Mesendoderm (in vitro differentiated cells): ENCODE results near the gene SNRNP25.
"Not testable (repeated sequence)": the region's sequence is repeated elsewhere in the genome, so short reads cannot be mapped to it uniquely, and the experiment has no call there.

Source experiments
- DNase-seq: peaks from one replicate; pipeline ENCODE4 v3.0.0; 2013
- H2AK5ac ChIP-seq: 2 replicates; pipeline ENCODE4 v1.6.1; 2013; ENCODE audit warnings: low read length, inconsistent platforms
- H2BK120ac ChIP-seq: 2 replicates; pipeline ENCODE4 v1.6.1; 2013; ENCODE audit warnings: low read depth, mild to moderate bottlenecking, low read length, moderate library complexity, mixed read lengths
- H2BK15ac ChIP-seq: replicated peaks from 2 replicates; pipeline ENCODE4 v1.6.1; 2013; ENCODE audit warnings: low read depth, mild to moderate bottlenecking, moderate library complexity
- H2BK5ac ChIP-seq: 2 replicates; pipeline ENCODE4 v1.6.1; 2013; ENCODE audit warnings: low read length, inconsistent platforms
- H3K18ac ChIP-seq: 2 replicates; pipeline ENCODE4 v1.6.1; 2013; ENCODE audit warnings: mild to moderate bottlenecking, low read length, mixed read lengths
- H3K23ac ChIP-seq: one replicate; pipeline ENCODE4 v1.6.1; 2013; ENCODE audit warnings: low read length
- H3K27ac ChIP-seq: 2 replicates; pipeline ENCODE4 v1.5.1; 2013; ENCODE audit warnings: low read depth, mild to moderate bottlenecking, inconsistent platforms, low read length, moderate library complexity
- H3K27me3 ChIP-seq: 2 replicates; pipeline ENCODE4 v1.6.1; 2013; ENCODE audit warnings: low read length, control low read depth, mild to moderate bottlenecking, inconsistent platforms; ENCODE audit not compliant: insufficient read depth, poor library complexity
- H3K36me3 ChIP-seq: 2 replicates; pipeline ENCODE4 v1.6.1; 2013; ENCODE audit warnings: low read length, inconsistent platforms; ENCODE audit not compliant: control insufficient read depth, insufficient read depth
- H3K4ac ChIP-seq: one replicate; pipeline ENCODE4 v1.6.1; 2013; ENCODE audit warnings: low read depth, mild to moderate bottlenecking, low read length, moderate library complexity
- H3K4me1 ChIP-seq: 2 replicates; pipeline ENCODE4 v1.6.1; 2013; ENCODE audit warnings: low read depth, low read length, inconsistent platforms; ENCODE audit not compliant: control insufficient read depth
- H3K4me2 ChIP-seq: 2 replicates; pipeline ENCODE4 v1.6.1; 2013; ENCODE audit warnings: low read length
- H3K4me3 ChIP-seq: 2 replicates; pipeline ENCODE4 v1.5.1; 2013; ENCODE audit warnings: mild to moderate bottlenecking, low read length
- H3K56ac ChIP-seq: one replicate; pipeline ENCODE4 v1.6.1; 2013; ENCODE audit warnings: low read length
- H3K79me1 ChIP-seq: 2 replicates; pipeline ENCODE4 v1.6.1; 2013; ENCODE audit warnings: low read length, inconsistent platforms
- H3K79me2 ChIP-seq: 2 replicates; pipeline ENCODE4 v1.6.1; 2013; ENCODE audit warnings: mild to moderate bottlenecking, low read length; ENCODE audit not compliant: control insufficient read depth, insufficient read depth
- H3K9ac ChIP-seq: 2 replicates; pipeline ENCODE4 v1.6.1; 2013; ENCODE audit warnings: low read length, inconsistent platforms
- H4K5ac ChIP-seq: one replicate; pipeline ENCODE4 v1.6.1; 2013; ENCODE audit warnings: low read length
- H4K8ac ChIP-seq: one replicate; pipeline ENCODE4 v1.6.1; 2013; ENCODE audit warnings: low read depth, mild to moderate bottlenecking, control low read depth, low read length, moderate library complexity
- WGBS: extraction: QIAGEN DNeasy Blood & Tissue Kit; methylation state at CpG from one replicate; pipeline ENCODE4 v1.1.7; 2013; ENCODE audit warnings: low lambda C conversion rate, missing lambda C conversion rate; ENCODE audit not compliant: insufficient coverage; ENCODE audit errors: extremely low coverage; 5-methylcytosine and 5-hydroxymethylcytosine counted together

Gene SNRNP25

DNA sequence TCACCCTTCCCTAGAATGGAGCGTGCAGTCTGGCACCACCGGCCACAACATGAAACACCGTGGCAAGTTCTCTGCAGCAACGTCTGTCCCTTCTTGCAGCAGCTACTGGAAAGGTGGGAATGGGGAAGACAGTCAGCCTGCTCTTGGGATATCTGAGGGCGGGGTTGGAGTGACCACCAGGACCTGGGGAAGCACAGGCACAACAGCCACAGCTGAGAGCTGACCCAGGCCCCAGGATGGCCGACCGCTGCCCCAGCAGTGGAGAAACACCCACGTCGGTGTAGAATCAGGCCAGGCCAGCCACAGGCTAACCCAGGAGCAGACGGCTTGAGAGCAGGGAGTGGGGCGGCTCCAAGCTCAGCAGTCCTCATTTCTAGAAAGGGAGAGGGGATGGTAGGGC is 15.4 kb upstream of the SNRNP25 start:
- not testable (repeated sequence) for H3K36me3 ChIP-seq, H2AK5ac ChIP-seq, H3K27me3 ChIP-seq, H2BK15ac ChIP-seq, H3K79me1 ChIP-seq, H3K4me1 ChIP-seq, H3K23ac ChIP-seq, H3K56ac ChIP-seq, H3K79me2 ChIP-seq, H3K18ac ChIP-seq, H4K8ac ChIP-seq, H4K5ac ChIP-seq, H3K27ac ChIP-seq, H3K4me3 ChIP-seq, H3K4ac ChIP-seq, H3K9ac ChIP-seq, DNase-seq, H3K4me2 ChIP-seq, H2BK5ac ChIP-seq, H2BK120ac ChIP-seq
- no CpG with 5 or more reads among the region's 11 CpGs for WGBS

DNA sequence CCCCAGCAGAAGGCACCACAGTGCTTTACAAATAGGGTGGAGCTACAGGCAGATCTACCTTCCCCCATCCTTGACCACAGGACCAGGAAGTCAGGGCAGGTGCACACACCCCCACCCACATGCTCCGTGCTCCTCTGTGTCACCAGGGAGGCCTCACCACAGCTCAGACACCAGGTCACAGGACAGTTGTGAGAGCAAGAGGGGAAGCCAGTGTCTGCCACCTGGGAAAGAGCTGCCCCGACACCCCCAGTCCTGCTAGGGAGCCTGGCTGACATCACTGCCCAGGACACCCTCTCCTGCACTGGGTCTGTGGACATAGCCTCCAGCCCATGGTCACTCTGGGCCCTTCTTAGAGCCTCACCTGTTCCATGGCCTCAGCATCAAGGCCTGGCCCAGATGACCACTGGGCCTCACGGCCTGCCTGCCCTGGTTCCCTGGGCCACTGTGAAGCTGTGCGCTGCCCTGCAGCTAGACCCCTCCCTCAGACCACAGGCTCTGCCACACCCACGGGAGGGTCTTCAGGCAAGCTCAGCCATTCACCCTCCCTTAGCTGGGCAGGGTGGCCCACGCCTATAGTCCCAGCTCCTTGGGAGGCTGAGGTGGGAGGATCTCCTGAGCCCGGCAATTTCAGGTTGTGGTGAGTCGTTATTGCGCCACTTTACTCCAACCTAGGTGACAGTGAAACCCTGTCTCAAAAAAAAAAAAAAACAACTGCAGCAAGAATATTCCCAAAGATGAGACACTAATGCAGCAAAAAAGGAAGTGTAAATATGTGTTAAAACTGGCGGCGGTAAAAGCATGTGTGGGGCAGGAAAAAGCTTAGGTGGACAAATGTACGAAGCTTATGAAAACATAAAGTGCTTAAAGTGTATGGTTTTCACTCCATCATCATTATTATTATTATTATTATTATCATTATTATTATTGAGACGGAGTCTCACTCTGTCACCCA is 14.4 kb upstream of the SNRNP25 start:
- Histone ChIP-seq H3K79me2 (no peaks in the 10 kb centered on the region), H3K56ac (no peak overlapping the region), H3K18ac (no peak overlapping the region), H3K27ac (no peak overlapping the region), H3K23ac (no peak overlapping the region), H4K5ac (no peak overlapping the region), H3K9ac (no peak overlapping the region), H2BK5ac (no peak overlapping the region), H3K36me3 (peaks cover 9% of the 10 kb centered on the region), H4K8ac (no peak overlapping the region), H2AK5ac (no peak overlapping the region), H3K4me3 (no peak overlapping the region), H2BK120ac (no peak overlapping the region), H2BK15ac (no peak overlapping the region), H3K79me1 (no peaks in the 10 kb centered on the region), H3K4me2 (no peak overlapping the region), H3K4ac (no peak overlapping the region), H3K27me3 (no peaks in the 10 kb centered on the region), H3K4me1 (no peaks in the 10 kb centered on the region)
- no CpG with 5 or more reads among the region's 13 CpGs for WGBS
- no peak for DNase-seq

DNA sequence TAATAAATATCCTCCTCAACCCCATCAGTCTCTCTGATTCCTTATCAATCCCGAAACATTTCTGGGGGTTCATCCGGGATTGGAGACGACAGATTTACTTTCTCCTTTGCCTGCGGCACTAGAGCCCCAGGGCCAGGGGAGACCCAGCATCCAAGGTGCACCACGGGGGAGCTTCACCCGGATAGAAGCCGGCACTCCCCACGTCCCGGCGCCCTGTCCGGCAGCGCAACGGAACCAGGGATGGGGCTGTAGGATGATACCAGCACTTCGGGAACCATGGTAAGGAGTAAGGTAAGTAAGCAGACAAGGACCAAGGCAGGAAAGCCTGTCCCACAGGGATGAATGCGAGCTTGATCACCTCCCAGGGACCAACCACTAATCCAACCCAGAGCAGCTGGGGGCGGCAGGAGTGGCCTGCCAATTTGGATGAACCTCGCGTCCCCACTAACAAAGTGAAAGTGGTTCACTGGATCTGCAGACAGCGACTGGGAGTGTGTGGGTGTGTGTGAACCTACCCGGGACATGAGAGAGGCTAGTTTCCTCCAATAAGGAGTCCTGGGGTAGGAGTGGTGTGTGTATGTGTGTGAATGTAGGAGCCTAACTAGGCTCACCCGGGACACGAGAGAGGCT is 12.1 kb upstream of the SNRNP25 start:
- Histone ChIP-seq H4K8ac (no peak overlapping the region), H3K27ac (no peak overlapping the region), H3K4me2 (no peak overlapping the region), H3K9ac (no peak overlapping the region), H2BK120ac (no peak overlapping the region), H3K56ac (no peak overlapping the region), H4K5ac (no peak overlapping the region), H3K79me1 (peaks cover 3% of the 10 kb centered on the region), H3K23ac (no peak overlapping the region), H3K27me3 (no peaks in the 10 kb centered on the region), H3K4me3 (no peak overlapping the region), H2BK5ac (no peak overlapping the region), H2BK15ac (no peak overlapping the region), H3K4ac (no peak overlapping the region), H3K18ac (no peak overlapping the region), H3K36me3 (peaks cover 14% of the 10 kb centered on the region), H2AK5ac (no peak overlapping the region), H3K79me2 (no peaks in the 10 kb centered on the region), H3K4me1 (no peaks in the 10 kb centered on the region)
- WGBS: no CpG with 5 or more reads among the region's 22 CpGs
- no peak for DNase-seq

DNA sequence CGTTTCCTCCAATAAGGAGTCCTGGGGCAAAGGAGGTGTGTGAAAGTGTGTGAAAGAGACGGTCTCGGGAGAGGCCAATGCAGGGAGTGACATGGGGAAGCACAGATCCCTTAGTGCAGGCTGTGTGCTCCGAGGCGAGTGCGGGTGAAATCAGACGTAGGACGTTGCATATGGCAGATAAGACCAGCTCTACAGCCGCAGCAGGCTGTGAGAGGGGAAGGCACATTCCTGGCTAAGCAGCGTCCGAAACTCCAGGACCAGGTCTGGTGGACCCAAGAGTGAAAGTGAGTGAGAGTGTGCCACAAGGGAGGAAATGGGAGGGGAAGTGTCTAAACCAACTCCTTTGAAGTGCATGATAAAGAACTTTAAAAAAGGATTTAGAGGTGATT is 11.6 kb upstream of the SNRNP25 start:
- Histone ChIP-seq H3K18ac (no peak overlapping the region), H3K4ac (no peak overlapping the region), H3K27ac (no peak overlapping the region), H3K4me3 (no peak overlapping the region), H3K27me3 (no peaks in the 10 kb centered on the region), H2AK5ac (no peak overlapping the region), H3K56ac (no peak overlapping the region), H3K79me1 (peaks cover 3% of the 10 kb centered on the region), H3K9ac (no peak overlapping the region), H3K23ac (no peak overlapping the region), H3K4me2 (no peak overlapping the region), H3K36me3 (peaks cover 15% of the 10 kb centered on the region), H2BK15ac (no peak overlapping the region), H4K5ac (no peak overlapping the region), H4K8ac (no peak overlapping the region), H3K79me2 (no peaks in the 10 kb centered on the region), H2BK5ac (no peak overlapping the region), H3K4me1 (no peaks in the 10 kb centered on the region), H2BK120ac (no peak overlapping the region)
- no peak for DNase-seq
- WGBS: no CpG with 5 or more reads among the region's 11 CpGs

DNA sequence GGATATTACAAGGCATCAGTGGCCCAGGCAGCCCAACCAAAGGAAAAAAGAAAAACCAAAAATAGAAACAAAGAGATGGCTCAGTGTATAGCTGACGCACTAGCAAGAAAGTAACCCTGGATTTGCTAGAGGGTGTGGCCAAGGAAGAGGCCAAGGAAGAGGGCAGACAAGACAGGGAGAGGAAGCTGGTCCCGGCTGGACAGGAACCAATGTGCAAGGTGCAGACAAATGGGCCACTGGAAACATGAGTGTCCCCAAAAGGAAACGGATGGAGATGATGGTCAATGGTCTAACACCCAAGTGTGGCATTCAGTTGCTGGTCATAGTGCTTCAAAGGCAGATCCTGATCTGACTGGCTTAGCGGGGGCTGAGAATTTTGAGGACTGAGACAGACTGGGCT is 10.9 kb upstream of the SNRNP25 start:
- Histone ChIP-seq H3K4me3 (no peak overlapping the region), H3K4ac (no peak overlapping the region), H3K27me3 (no peaks in the 10 kb centered on the region), H3K9ac (no peak overlapping the region), H2BK120ac (no peak overlapping the region), H4K8ac (no peak overlapping the region), H3K23ac (no peak overlapping the region), H2BK15ac (no peak overlapping the region), H3K56ac (no peak overlapping the region), H2BK5ac (no peak overlapping the region), H3K79me1 (peaks cover 6% of the 10 kb centered on the region), H3K18ac (no peak overlapping the region), H2AK5ac (no peak overlapping the region), H3K79me2 (no peaks in the 10 kb centered on the region), H3K36me3 (peaks cover 15% of the 10 kb centered on the region), H3K27ac (no peak overlapping the region), H4K5ac (no peak overlapping the region), H3K4me2 (no peak overlapping the region), H3K4me1 (no peaks in the 10 kb centered on the region)
- no peak for DNase-seq
- WGBS: no CpG with 5 or more reads among the region's 4 CpGs
